Neural cell (in vitro differentiated cells): ENCODE results near the gene LSAMP. TPM values are rescaled to one million over a fixed set of nuclear protein-coding genes. Genes with fewer than 3 reads are reported as not detected.

ENCODE experiments used
- H2AFZ ChIP-seq: fragments of 200-600, 300-800 bp; sonication (generic), shearing (Covaris generic); 2 replicates; pipeline ENCODE4 v1.6.0; 2014; ENCODE audit warnings: low read depth, mild to moderate bottlenecking, antibody characterized with exemption, low read length, moderate library complexity
- H3F3A ChIP-seq: fragments of 200-600 bp; shearing (Covaris generic); 2 replicates; pipeline ENCODE4 v1.6.1; 2016; ENCODE audit warnings: mild to moderate bottlenecking, moderate library complexity, mixed read lengths, antibody characterized with exemption, low read length; ENCODE audit not compliant: insufficient read depth, poor library complexity, severe bottlenecking
- H3K27ac ChIP-seq: fragments of 200-600, 300-800 bp; sonication (generic), shearing (Covaris generic); 2 replicates; pipeline ENCODE4 v1.5.1; 2014; ENCODE audit warnings: mild to moderate bottlenecking, low read length, moderate library complexity
- H3K27me3 ChIP-seq: fragments of 300-800, 200-600 bp; sonication (generic), shearing (Covaris generic); 2 replicates; pipeline ENCODE4 v1.6.0; 2014; ENCODE audit warnings: mild to moderate bottlenecking, low read depth, low read length, moderate library complexity; ENCODE audit not compliant: insufficient read depth
- H3K36me3 ChIP-seq: fragments of 300-800, 200-600 bp; sonication (generic), shearing (Covaris generic); 2 replicates; pipeline ENCODE4 v1.5.1; 2014; ENCODE audit warnings: mild to moderate bottlenecking, antibody characterized with exemption, low read length, moderate library complexity; ENCODE audit not compliant: insufficient read depth
- H3K4me2 ChIP-seq: fragments of 300-800, 200-600 bp; sonication (generic), shearing (Covaris generic); 2 replicates; pipeline ENCODE4 v1.6.0; 2014; ENCODE audit warnings: mild to moderate bottlenecking, low read length
- H3K4me3 ChIP-seq: fragments of 300-800, 200-600 bp; sonication (generic), shearing (Covaris generic); 2 replicates; pipeline ENCODE4 v1.5.1; 2014; ENCODE audit warnings: mild to moderate bottlenecking, low read length, moderate library complexity
- H3K79me2 ChIP-seq: fragments of 200-600 bp; shearing (Covaris generic); replicated peaks from 2 replicates; pipeline ENCODE4 v1.6.0; 2014; ENCODE audit warnings: mild to moderate bottlenecking, low read length, moderate library complexity; ENCODE audit not compliant: insufficient read depth
- H3K9ac ChIP-seq: fragments of 300-800, 200-600 bp; sonication (generic), shearing (Covaris generic); 2 replicates; pipeline ENCODE4 v1.6.1; 2016; ENCODE audit warnings: mild to moderate bottlenecking, low read length, mixed read lengths
- H3K9me2 ChIP-seq: fragments of 200-600 bp; shearing (Covaris generic); 2 replicates; pipeline ENCODE4 v1.6.1; 2016; ENCODE audit warnings: mild to moderate bottlenecking, low read length, mixed read lengths; ENCODE audit not compliant: insufficient read depth
- H3K9me3 ChIP-seq: fragments of 200-600, 300-800 bp; sonication (generic), shearing (Covaris generic); 2 replicates; pipeline ENCODE4 v1.6.1; 2016; ENCODE audit warnings: mild to moderate bottlenecking, mixed run types, low read length, moderate library complexity, mixed read lengths
- H4K20me1 ChIP-seq: fragments of 200-600 bp; shearing (Covaris generic); 2 replicates; pipeline ENCODE4 v1.6.1; 2016; ENCODE audit warnings: mild to moderate bottlenecking, mixed run types; ENCODE audit not compliant: insufficient read depth
- CTCF ChIP-seq: fragments of 450-650 bp; IDR thresholded peaks from 2 replicates; pipeline ENCODE4 v1.5.1; 2014; ENCODE audit warnings: antibody characterized with exemption, mild to moderate bottlenecking, moderate library complexity; ENCODE audit not compliant: poor library complexity, severe bottlenecking
- EP300 ChIP-seq: fragments of 450-650 bp; conservative IDR thresholded peaks from 2 replicates; pipeline ENCODE4 v1.6.1; 2014; ENCODE audit warnings: antibody characterized with exemption, mild to moderate bottlenecking, moderate library complexity; ENCODE audit not compliant: poor library complexity, severe bottlenecking
- EZH2 ChIP-seq: fragments of 200-600, 300-800 bp; shearing (Covaris generic), sonication (generic); IDR thresholded peaks from 2 replicates; pipeline ENCODE4 v1.6.1; 2014; ENCODE audit warnings: antibody characterized with exemption, low read length, borderline replicate concordance, mild to moderate bottlenecking; ENCODE audit not compliant: insufficient read depth, poor library complexity, severe bottlenecking
- MXI1 ChIP-seq: fragments of 450-650 bp; conservative IDR thresholded peaks from 2 replicates; pipeline ENCODE4 v1.6.1; 2014; ENCODE audit warnings: antibody characterized with exemption, mild to moderate bottlenecking; ENCODE audit not compliant: poor library complexity, severe bottlenecking
- POLR2AphosphoS5 ChIP-seq: IDR thresholded peaks from 2 replicates; pipeline ENCODE4 v1.6.1; 2012
- RAD21 ChIP-seq: fragments of 450-650 bp; conservative IDR thresholded peaks from 2 replicates; pipeline ENCODE4 v1.6.1; 2014; ENCODE audit warnings: antibody characterized with exemption, mild to moderate bottlenecking, moderate library complexity
- REST ChIP-seq: IDR thresholded peaks from 2 replicates; pipeline ENCODE4 v1.6.1; 2012; ENCODE audit warnings: borderline replicate concordance
- SMC3 ChIP-seq: fragments of 450-650 bp; conservative IDR thresholded peaks from 2 replicates; pipeline ENCODE4 v1.6.1; 2014; ENCODE audit warnings: antibody characterized with exemption, mild to moderate bottlenecking, moderate library complexity; ENCODE audit not compliant: poor library complexity
- TAF1 ChIP-seq: IDR thresholded peaks from 2 replicates; pipeline ENCODE4 v1.6.1; 2012; ENCODE audit warnings: low read depth
- polyA plus RNA-seq: library from polyadenylated mRNA; depleted of rRNA; stranded (reverse); fragments of >200 nt; gene quantifications from 2 replicates; pipeline ENCODE4 v1.2.3, GENCODE V29; 2014

LSAMP gene
- polyA plus RNA-seq, 1 donor from 2014 or later, result 93.6 TPM

DNA sequence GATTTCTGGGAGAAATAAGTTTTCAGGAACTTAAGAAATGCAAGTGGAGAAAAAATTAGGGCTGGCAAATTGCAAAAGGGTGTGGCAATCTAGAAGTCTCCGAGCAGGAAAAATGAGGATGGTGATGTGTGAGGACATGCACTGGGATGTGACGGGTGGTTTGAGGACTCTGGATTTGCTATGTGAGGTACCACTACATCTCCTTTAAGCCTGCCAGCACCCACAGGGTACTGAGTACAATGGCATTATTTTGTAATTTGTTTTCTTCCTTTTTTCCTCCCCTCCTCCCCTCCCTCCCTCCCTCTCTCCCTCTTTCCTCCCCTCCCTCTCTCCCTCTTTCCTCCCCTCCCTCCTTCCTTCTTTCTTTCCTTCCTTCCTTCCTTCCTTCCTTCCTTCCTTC is 584.5 kb downstream of the LSAMP start:
- no peak overlapping the region for H3K27ac ChIP-seq
- no peaks in the 10 kb centered on the region for H3K36me3 ChIP-seq
- no peaks in the 10 kb centered on the region for H3K27me3 ChIP-seq
- peaks cover 3% of the 10 kb centered on the region for H3F3A ChIP-seq
- H3K4me2 ChIP-seq, result no peak overlapping the region
- no peak overlapping the region for H3K9ac ChIP-seq
- no peaks in the 10 kb centered on the region for H4K20me1 ChIP-seq
- H3K9me2 ChIP-seq, result no peaks in the 10 kb centered on the region
- H2AFZ ChIP-seq, result no peak overlapping the region
- no peak overlapping the region for H3K4me3 ChIP-seq
- H3K79me2 ChIP-seq, result no peaks in the 10 kb centered on the region
- no peaks in the 10 kb centered on the region for H3K9me3 ChIP-seq
- TF ChIP-seq EP300 (no peak), CTCF (no peak), RAD21 (no peak), TAF1 (no peak), EZH2 (no peak), SMC3 (no peak), REST (no peak), MXI1 (no peak), POLR2AphosphoS5 (no peak)

DNA sequence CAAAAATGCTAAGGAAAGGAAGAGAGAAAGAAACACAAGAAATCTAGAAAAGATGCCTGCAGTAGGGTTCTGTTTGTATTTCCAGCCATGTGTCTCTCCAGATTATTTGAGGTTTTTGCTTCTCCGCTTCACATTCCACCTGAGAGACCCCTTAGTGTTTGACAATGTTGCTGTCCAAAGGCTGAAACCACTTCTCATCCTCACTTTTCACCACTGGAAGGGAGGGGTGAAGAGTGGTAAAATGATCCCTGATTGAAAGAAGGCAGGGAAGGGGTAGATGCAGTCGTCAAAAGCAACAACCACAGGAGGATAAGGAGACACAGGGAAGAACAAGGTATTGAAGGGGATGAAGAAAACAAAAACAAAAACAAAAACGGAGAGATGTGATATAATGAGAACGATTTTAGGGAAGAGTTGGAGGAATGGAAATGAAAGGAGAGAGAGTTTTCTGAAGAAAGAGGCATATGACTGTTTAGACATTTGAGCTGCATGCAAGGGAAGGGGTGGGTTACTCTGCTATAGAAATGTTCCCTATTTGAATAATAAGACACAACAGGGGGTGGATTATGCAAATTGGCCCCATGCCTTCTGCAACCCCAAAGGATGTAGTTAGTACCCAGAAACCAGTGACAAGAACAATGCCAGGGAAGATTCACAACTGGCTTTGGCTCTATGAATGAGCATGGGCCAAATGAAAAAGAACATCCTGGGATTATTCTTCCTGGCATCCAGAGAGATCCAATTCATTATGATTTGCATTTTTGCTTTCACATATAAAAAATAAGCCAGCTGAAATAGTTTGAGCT is 586.1 kb downstream of the LSAMP start:
- Histone ChIP-seq H3K27me3 (no peaks in the 10 kb centered on the region), H3F3A (peaks cover 3% of the 10 kb centered on the region), H4K20me1 (no peaks in the 10 kb centered on the region), H3K9me2 (no peaks in the 10 kb centered on the region), H3K79me2 (no peaks in the 10 kb centered on the region), H3K4me3 (peak overlapping the region; percentile 12), H3K4me2 (no peak overlapping the region), H2AFZ (no peak overlapping the region), H3K9ac (no peak overlapping the region), H3K9me3 (no peaks in the 10 kb centered on the region), H3K27ac (peak overlapping the region; percentile 22), H3K36me3 (no peaks in the 10 kb centered on the region)
- TF ChIP-seq EZH2, result no peak
- TF ChIP-seq CTCF, result no peak
- TF ChIP-seq SMC3, result no peak
- TF ChIP-seq RAD21, result no peak
- no peak for TF ChIP-seq REST
- no peak for TF ChIP-seq TAF1
- TF ChIP-seq MXI1, result no peak
- TF ChIP-seq EP300, result no peak
- TF ChIP-seq POLR2AphosphoS5, result no peak
